Stimulated activated CD4-positive, alpha-beta T cell treated with anti-CD3 and anti-CD28 coated beads, Interleukin-1b, Interleukin-23, amount 100 ng/mL, for 4 hours (primary cell): ENCODE results near the gene BRD4.

Source experiments
- DNase-seq, 2 donors: peaks; one replicate each; pipeline ENCODE4 v3.0.0-alpha.2; 2020; ENCODE audit warnings: low read depth in 2 of 2

The BRD4 gene

GRCh38 chr19:15313649-15314279, 18.6 kb downstream of the BRD4 start:
- no peak for DNase-seq

GRCh38 chr19:15307169-15307568, 25.2 kb downstream of the BRD4 start:
- DNase-seq = no peak

GRCh38 chr19:15305582-15306334, 26.6 kb downstream of the BRD4 start:
- no peak for DNase-seq

- no peak for DNase-seq
Measured at GRCh38 chr19:15304140-15304705, 28.1 kb downstream of the BRD4 start.

- no peak for DNase-seq
Measured at GRCh38 chr19:15303105-15303780, 29.1 kb downstream of the BRD4 start.

GRCh38 chr19:15300533-15301197, 31.7 kb downstream of the BRD4 start:
- no peak for DNase-seq

- DNase-seq = no peak
Measured at GRCh38 chr19:15299568-15300409, 32.5 kb downstream of the BRD4 start.

GRCh38 chr19:15298847-15299567, 33.3 kb downstream of the BRD4 start:
- no peak for DNase-seq

GRCh38 chr19:15297416-15298224, 34.7 kb downstream of the BRD4 start:
- DNase-seq = no peak

GRCh38 chr19:15296841-15297415, 35.4 kb downstream of the BRD4 start:
- DNase-seq = no peak

- DNase-seq = no peak
Measured at GRCh38 chr19:15296353-15296752, 36.0 kb downstream of the BRD4 start.

- DNase-seq = no peak
Measured at GRCh38 chr19:15294561-15294990, 37.8 kb downstream of the BRD4 start.

GRCh38 chr19:15293781-15294491, 38.4 kb downstream of the BRD4 start:
- DNase-seq = no peak

- no peak for DNase-seq
Measured at GRCh38 chr19:15292847-15293582, 39.3 kb downstream of the BRD4 start.

- DNase-seq = no peak
Measured at GRCh38 chr19:15292140-15292539, 40.2 kb downstream of the BRD4 start.

- DNase-seq = no peak
Measured at GRCh38 chr19:15291548-15292021, 40.8 kb downstream of the BRD4 start.

GRCh38 chr19:15291089-15291488, 41.2 kb downstream of the BRD4 start:
- no peak for DNase-seq

- no peak for DNase-seq
Measured at GRCh38 chr19:15290166-15290565, 42.2 kb downstream of the BRD4 start.
